OCI-LY7 (cell line): ENCODE data around the gene MRPL49. TPM values are rescaled to one million over a fixed set of nuclear protein-coding genes. Genes with fewer than 3 reads are reported as not detected.
A peak's percentile ranks its signal among the peaks of the same experiment; 100 is the strongest.

ENCODE experiments used
- Bru-seq: library from RNA; stranded (reverse); fragments of 400-500 nt; gene quantifications from one replicate; lab custom pipeline; 2021; lab: Mats Ljungman, UMichigan
- BruChase-seq, 2 experiments: library from RNA; stranded (reverse); fragments of 400-500 nt; gene quantifications; one replicate each; lab custom pipeline; 2021; lab: Mats Ljungman, UMichigan
- BruUV-seq: library from RNA; stranded (reverse); fragments of 400-500 nt; replicated peaks from 2 replicates; lab custom pipeline; 2021; lab: Mats Ljungman, UMichigan
- CTCF ChIA-PET: fragments of 300-600 bp; sonication (Branson Sonifier 250); formaldehyde crosslinking; loops from one replicate; lab custom pipeline; 2022; ENCODE audit warnings: antibody characterized with exemption; ENCODE audit not compliant: unreplicated experiment; lab: Charles Lee
- POLR2A ChIA-PET: fragments of 300-600 bp; sonication (Branson Sonifier 250); formaldehyde crosslinking; loops from one replicate; lab custom pipeline; 2022; ENCODE audit warnings: antibody characterized with exemption; lab: Charles Lee
- DNase-seq: peaks from one replicate; pipeline ENCODE4 v3.0.0-alpha.2; 2015; ENCODE audit warnings: low spot score
- H2AFZ ChIP-seq: fragments of 200-600 bp; sonication (generic), shearing (Covaris generic); 2 replicates; pipeline ENCODE4 v1.6.1; 2014; ENCODE audit warnings: mild to moderate bottlenecking, antibody characterized with exemption, low read length, moderate library complexity
- H3K27ac ChIP-seq: fragments of 200-600 bp; sonication (generic); 2 replicates; pipeline ENCODE4 v1.5.1; 2014; ENCODE audit warnings: mixed run types, low read depth, mild to moderate bottlenecking, moderate library complexity, low read length, inconsistent platforms; ENCODE audit not compliant: poor library complexity, severe bottlenecking
- H3K36me3 ChIP-seq: fragments of 200-600 bp; sonication (generic); 2 replicates; pipeline ENCODE4 v1.6.1; 2014; ENCODE audit warnings: mild to moderate bottlenecking, antibody characterized with exemption, low read length, moderate library complexity, mixed read lengths; ENCODE audit not compliant: insufficient read depth
- H3K4me1 ChIP-seq: fragments of 200-600 bp; sonication (generic); 2 replicates; pipeline ENCODE4 v1.5.1; 2014; ENCODE audit warnings: mild to moderate bottlenecking, low read length; ENCODE audit not compliant: insufficient read depth, poor library complexity, severe bottlenecking
- H3K4me2 ChIP-seq: fragments of 200-600 bp; sonication (generic); 2 replicates; pipeline ENCODE4 v1.6.1; 2014; ENCODE audit warnings: mild to moderate bottlenecking, low read length
- H3K4me3 ChIP-seq: fragments of 200-600 bp; sonication (generic); 2 replicates; pipeline ENCODE4 v1.5.1; 2014; ENCODE audit warnings: mild to moderate bottlenecking, low read depth, low read length; ENCODE audit not compliant: poor library complexity, severe bottlenecking
- H3K79me2 ChIP-seq: fragments of 200-600 bp; sonication (generic); 2 replicates; pipeline ENCODE4 v1.6.1; 2016; ENCODE audit warnings: low read depth, mild to moderate bottlenecking, low read length, moderate library complexity, mixed read lengths; ENCODE audit not compliant: insufficient read depth
- H3K9me2 ChIP-seq: fragments of 200-600 bp; sonication (generic); 2 replicates; pipeline ENCODE4 v1.6.1; 2016; ENCODE audit warnings: mild to moderate bottlenecking, low read length, mixed read lengths; ENCODE audit not compliant: insufficient read depth
- H3K9me3 ChIP-seq: fragments of 200-600 bp; sonication (generic); 2 replicates; pipeline ENCODE4 v1.6.1; 2014; ENCODE audit warnings: mild to moderate bottlenecking, mixed run types, low read length, mixed read lengths
- H4K20me1 ChIP-seq: fragments of 200-600 bp; sonication (generic); 2 replicates; pipeline ENCODE4 v1.6.1; 2014; ENCODE audit warnings: mild to moderate bottlenecking, antibody characterized with exemption, low read length, moderate library complexity, mixed read lengths; ENCODE audit not compliant: insufficient read depth
- EZH2phosphoT487 ChIP-seq: fragments of 200-600 bp; sonication (generic); IDR thresholded peaks from 2 replicates; pipeline ENCODE4 v1.6.1; 2018; ENCODE audit warnings: low read depth, borderline replicate concordance, mild to moderate bottlenecking, mixed run types, antibody characterized with exemption, low read length, moderate library complexity, mixed read lengths
- intact Hi-C: fragments of 100-400 bp; cut with micrococcal nuclease; formaldehyde crosslinking; loops from one replicate; pipeline ENCODE4 v1.10.0; 2022; ENCODE audit not compliant: unreplicated experiment
- long read RNA-seq: library from polyadenylated mRNA; stranded (forward); transcript quantifications from one replicate; pipeline ENCODE4 v2.0.0, GENCODE V29; 2022
- total RNA-seq, 2 experiments: library from RNA; depleted of rRNA in 1 of 2; stranded (reverse); fragments of >200 nt in 1 of 2; shearing (Covaris generic) in 1 of 2; gene quantifications; 2 replicates each; pipeline ENCODE4 v1.2.3, GENCODE V29; 2014 to 2022
- TF ChIP-seq, protein P1 (sequence below): fragments of 200-600 bp; sonication (generic); conservative IDR thresholded peaks from 2 replicates; pipeline ENCODE4 v1.5.1; 2014; ENCODE audit warnings: mild to moderate bottlenecking, antibody characterized with exemption, low read length, moderate library complexity, mixed read lengths

Gene MRPL49
- 81.6 and 83.2 TPM in 2 replicates for total RNA-seq (2014; rRNA removed; shearing (Covaris generic))
- total RNA-seq (2022): 65.2 and 67.2 TPM in 2 replicates
- percentile 88 among the genes with signal in this experiment for Bru-seq, nascent RNA
- percentile 79 among the genes with signal in this experiment for BruChase-seq, experiment 1, labeled RNA remaining after a 6-hour chase
- percentile 91 among the genes with signal in this experiment for BruChase-seq, experiment 2, labeled RNA remaining after a 2-hour chase
- long read RNA-seq, transcript MRPL49-201 (4 exons, 2,019 nt): major isoform, 256 of 280 reads
- long read RNA-seq, transcript MRPL49-202 (4 exons, 2,065 nt): minor isoform, 7 of 280 reads
- long read RNA-seq, partial matches to known transcripts: 1 of 280 reads
- long read RNA-seq, other reads (novel, unspliced or antisense): 10 of 280 reads

DNA sequence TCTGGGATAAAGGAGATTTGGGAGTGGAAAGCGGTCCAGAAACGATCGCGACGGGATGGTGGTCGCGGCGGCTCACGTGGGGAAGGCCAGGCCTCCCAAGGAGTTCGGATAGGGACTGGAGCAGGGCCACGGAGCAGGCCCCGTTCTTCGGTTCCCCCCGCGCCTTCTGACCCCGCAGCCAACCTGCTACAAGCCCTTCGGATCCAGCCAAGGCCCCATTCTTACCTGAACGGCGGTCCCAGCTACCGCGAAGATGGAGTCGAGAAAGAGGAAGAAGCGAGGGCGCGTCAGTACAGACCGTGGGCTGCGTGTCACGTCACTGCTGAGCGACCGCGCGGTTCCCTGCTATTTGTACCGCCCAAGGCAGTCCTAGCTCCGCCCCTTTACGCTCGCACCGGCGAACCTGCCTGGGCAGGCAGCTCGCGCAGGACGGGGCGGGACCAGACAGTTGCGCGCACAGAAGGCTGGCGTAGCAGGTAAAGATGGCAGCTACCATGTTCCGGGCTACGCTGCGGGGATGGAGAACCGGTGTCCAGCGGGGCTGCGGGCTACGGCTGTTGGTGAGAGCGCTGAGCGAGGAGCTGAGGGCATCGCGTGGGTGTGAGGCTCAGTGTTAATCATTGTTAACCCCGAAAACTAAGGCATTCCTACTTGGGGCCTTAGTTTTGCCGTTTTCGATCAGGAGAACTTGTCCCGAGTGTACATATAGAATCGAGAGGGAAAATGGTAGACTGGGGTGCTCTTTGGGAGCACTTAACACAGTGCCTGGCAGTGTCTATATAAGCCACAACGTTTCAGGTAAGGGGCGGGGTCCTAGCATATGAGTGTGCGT lies at the start of gene MRPL49, which contains the start of gene FAU:
Gene MRPL49, plus strand, starts transcription at position 457 of the 832 bp plus-strand sequence. Its CDS starts 26 bp downstream, at position 483.
Gene FAU, minus strand, starts transcription at position 270 of the 832 bp plus-strand sequence. CDS start 321 bp downstream, outside the sequence.
- Histone ChIP-seq H3K36me3 (peaks cover 76% of the 10 kb centered on the region), H3K9me3 (no peaks in the 10 kb centered on the region), H3K4me1 (peaks cover 53% of the 10 kb centered on the region), H3K4me2 (peak within 1 kb of the TSS; percentile 87), H3K9me2 (no peaks in the 10 kb centered on the region), H3K4me3 (peak within 1 kb of the TSS; percentile 95), H4K20me1 (peaks cover 17% of the 10 kb centered on the region; the same call in 1 of the 2 replicates), H3K79me2 (peaks cover 64% of the 10 kb centered on the region), H3K27ac (peak within 1 kb of the TSS; percentile 78), H2AFZ (peak within 1 kb of the TSS; percentile 11; the same call in 1 of the 2 replicates)
- intact Hi-C loops: loop anchor here (1.0 kb wide), 1 partner anchor 10 kb away; no protein-coding TSS in a partner anchor
- BruUV-seq: TSS peak; percentile 85
- DNase-seq: peak; percentile 99
- TF ChIP-seq, protein P1, sequence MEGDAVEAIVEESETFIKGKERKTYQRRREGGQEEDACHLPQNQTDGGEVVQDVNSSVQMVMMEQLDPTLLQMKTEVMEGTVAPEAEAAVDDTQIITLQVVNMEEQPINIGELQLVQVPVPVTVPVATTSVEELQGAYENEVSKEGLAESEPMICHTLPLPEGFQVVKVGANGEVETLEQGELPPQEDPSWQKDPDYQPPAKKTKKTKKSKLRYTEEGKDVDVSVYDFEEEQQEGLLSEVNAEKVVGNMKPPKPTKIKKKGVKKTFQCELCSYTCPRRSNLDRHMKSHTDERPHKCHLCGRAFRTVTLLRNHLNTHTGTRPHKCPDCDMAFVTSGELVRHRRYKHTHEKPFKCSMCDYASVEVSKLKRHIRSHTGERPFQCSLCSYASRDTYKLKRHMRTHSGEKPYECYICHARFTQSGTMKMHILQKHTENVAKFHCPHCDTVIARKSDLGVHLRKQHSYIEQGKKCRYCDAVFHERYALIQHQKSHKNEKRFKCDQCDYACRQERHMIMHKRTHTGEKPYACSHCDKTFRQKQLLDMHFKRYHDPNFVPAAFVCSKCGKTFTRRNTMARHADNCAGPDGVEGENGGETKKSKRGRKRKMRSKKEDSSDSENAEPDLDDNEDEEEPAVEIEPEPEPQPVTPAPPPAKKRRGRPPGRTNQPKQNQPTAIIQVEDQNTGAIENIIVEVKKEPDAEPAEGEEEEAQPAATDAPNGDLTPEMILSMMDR: no peak
- TF ChIP-seq EZH2phosphoT487: no peak
- ChIA-PET CTCF (interaction anchor here (0.6 to 2.0 kb wide), 2 partner anchors 10 to 58 kb away, joined by 4 to 5 read pairs; partner anchors contain the start of gene TM7SF2), POLR2A (interaction anchor here (0.5 to 4.0 kb wide), 10 partner anchors 11 to 726 kb away, joined by 3 to 47 read pairs (median 5); partner anchors contain the start of genes CAPN1 and SYVN1)

DNA sequence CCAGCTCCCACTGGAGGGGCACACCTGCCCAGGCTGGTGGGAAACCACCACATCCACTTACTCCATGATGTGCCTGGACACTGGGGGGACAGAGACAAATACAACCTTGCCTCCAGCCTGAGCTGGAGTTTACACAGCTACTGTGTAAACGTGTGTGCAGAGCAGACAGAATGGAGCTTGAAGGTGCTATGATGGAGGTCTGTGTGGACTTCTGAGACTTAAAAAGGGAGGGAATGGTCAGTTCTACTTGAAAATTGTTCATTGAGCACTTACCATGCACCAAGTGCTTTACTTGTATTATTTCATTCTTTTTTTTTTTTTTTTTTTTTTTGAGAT lies 49.5 kb upstream of the MRPL49 start:
- Histone ChIP-seq H3K4me2 (peak overlapping the region; percentile 37; the same call in 1 of the 2 replicates), H3K27ac (no peak overlapping the region), H4K20me1 (no peaks in the 10 kb centered on the region), H3K79me2 (peaks cover 6% of the 10 kb centered on the region; the same call in 1 of the 2 replicates), H3K36me3 (peaks cover 31% of the 10 kb centered on the region), H2AFZ (no peak overlapping the region), H3K9me3 (no peaks in the 10 kb centered on the region), H3K4me3 (no peak overlapping the region), H3K4me1 (peaks cover 14% of the 10 kb centered on the region), H3K9me2 (no peaks in the 10 kb centered on the region)
- POLR2A ChIA-PET: interaction anchor here (1.5 kb wide), 1 partner anchor 11 kb away, joined by 4 read pairs; the partner anchor contains the start of genes CDCA5 and ZFPL1
- intact Hi-C loops: no loop called here
- no TSS peak for BruUV-seq
- no peak for TF ChIP-seq EZH2phosphoT487
- TF ChIP-seq, protein P1: no peak
- DNase-seq: no peak
- CTCF ChIA-PET: no interaction called here
